HL-60 (cell line): ENCODE results near the gene TBX15.

Experiments used
- DNase-seq, 2 experiments: peaks; one replicate each; pipeline ENCODE4 v3.0.0-alpha.2; 2010 to 2020; ENCODE audit warnings: low read depth in 1 of 2, low spot score in 1 of 2
- H3K27ac ChIP-seq: fragments of 250-450 bp; sonication (Bioruptor Pico); replicated peaks from 2 replicates; pipeline ENCODE4 v1.5.1; 2020; ENCODE audit warnings: mild to moderate bottlenecking, moderate library complexity
- H3K27me3 ChIP-seq: fragments of 250-450 bp; sonication (Bioruptor Pico); 2 replicates; pipeline ENCODE4 v1.5.1; 2021; ENCODE audit warnings: mild to moderate bottlenecking, moderate library complexity; ENCODE audit not compliant: insufficient read depth, poor library complexity, severe bottlenecking
- H3K4me3 ChIP-seq: replicated peaks from 2 replicates; pipeline ENCODE4 v1.5.1; 2011; ENCODE audit warnings: mild to moderate bottlenecking, control low read depth, low read length; ENCODE audit not compliant: insufficient read depth
- GABPA ChIP-seq: IDR thresholded peaks from 2 replicates; pipeline ENCODE4 v1.6.1; 2012; ENCODE audit warnings: low read depth
- POLR2AphosphoS5 ChIP-seq: IDR thresholded peaks from 2 replicates; pipeline ENCODE4 v1.6.1; 2012; ENCODE audit warnings: low read depth
- SPI1 ChIP-seq: IDR thresholded peaks from 2 replicates; pipeline ENCODE4 v1.6.1; 2012; ENCODE audit warnings: low read depth, mild to moderate bottlenecking, borderline replicate concordance
- TF ChIP-seq, protein P1 (sequence below): IDR thresholded peaks from 2 replicates; pipeline ENCODE4 v1.6.1; 2012; ENCODE audit warnings: low read depth; ENCODE audit not compliant: insufficient replicate concordance
- TF ChIP-seq, protein P2 (sequence below): IDR thresholded peaks from one replicate; pipeline ENCODE4 v1.5.1; 2011; ENCODE audit warnings: low read length, control low read depth, inconsistent platforms; ENCODE audit not compliant: insufficient read depth

Gene TBX15

DNA sequence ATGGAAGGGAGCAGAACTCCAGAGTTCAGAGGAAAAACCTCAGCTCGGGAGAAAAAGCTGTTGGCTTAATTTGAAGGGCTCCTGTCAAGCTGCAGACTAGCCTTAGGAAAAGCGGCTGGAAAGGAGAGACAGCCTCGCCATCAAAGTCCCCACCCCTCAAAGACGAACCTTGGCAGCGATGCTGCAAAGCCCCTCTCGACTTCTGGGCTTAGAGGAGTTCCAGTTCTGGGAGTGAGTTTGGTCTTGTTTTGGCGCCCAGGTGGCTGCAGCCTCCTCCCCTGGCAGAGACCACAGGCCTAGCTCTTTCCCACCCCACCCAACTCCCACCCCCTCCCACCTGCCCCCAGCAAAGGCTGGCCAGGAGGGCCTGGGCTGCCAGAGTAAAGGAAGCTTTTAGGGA is 9.1 kb upstream of the TBX15 start:
- no peak for DNase-seq
- H3K27me3 ChIP-seq: peaks cover 74% of the 10 kb centered on the region
- no peak overlapping the region for H3K4me3 ChIP-seq
- TF ChIP-seq, protein P1, sequence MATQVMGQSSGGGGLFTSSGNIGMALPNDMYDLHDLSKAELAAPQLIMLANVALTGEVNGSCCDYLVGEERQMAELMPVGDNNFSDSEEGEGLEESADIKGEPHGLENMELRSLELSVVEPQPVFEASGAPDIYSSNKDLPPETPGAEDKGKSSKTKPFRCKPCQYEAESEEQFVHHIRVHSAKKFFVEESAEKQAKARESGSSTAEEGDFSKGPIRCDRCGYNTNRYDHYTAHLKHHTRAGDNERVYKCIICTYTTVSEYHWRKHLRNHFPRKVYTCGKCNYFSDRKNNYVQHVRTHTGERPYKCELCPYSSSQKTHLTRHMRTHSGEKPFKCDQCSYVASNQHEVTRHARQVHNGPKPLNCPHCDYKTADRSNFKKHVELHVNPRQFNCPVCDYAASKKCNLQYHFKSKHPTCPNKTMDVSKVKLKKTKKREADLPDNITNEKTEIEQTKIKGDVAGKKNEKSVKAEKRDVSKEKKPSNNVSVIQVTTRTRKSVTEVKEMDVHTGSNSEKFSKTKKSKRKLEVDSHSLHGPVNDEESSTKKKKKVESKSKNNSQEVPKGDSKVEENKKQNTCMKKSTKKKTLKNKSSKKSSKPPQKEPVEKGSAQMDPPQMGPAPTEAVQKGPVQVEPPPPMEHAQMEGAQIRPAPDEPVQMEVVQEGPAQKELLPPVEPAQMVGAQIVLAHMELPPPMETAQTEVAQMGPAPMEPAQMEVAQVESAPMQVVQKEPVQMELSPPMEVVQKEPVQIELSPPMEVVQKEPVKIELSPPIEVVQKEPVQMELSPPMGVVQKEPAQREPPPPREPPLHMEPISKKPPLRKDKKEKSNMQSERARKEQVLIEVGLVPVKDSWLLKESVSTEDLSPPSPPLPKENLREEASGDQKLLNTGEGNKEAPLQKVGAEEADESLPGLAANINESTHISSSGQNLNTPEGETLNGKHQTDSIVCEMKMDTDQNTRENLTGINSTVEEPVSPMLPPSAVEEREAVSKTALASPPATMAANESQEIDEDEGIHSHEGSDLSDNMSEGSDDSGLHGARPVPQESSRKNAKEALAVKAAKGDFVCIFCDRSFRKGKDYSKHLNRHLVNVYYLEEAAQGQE: no peak
- TF ChIP-seq POLR2AphosphoS5: no peak
- no peak for TF ChIP-seq SPI1
- TF ChIP-seq, protein P2, sequence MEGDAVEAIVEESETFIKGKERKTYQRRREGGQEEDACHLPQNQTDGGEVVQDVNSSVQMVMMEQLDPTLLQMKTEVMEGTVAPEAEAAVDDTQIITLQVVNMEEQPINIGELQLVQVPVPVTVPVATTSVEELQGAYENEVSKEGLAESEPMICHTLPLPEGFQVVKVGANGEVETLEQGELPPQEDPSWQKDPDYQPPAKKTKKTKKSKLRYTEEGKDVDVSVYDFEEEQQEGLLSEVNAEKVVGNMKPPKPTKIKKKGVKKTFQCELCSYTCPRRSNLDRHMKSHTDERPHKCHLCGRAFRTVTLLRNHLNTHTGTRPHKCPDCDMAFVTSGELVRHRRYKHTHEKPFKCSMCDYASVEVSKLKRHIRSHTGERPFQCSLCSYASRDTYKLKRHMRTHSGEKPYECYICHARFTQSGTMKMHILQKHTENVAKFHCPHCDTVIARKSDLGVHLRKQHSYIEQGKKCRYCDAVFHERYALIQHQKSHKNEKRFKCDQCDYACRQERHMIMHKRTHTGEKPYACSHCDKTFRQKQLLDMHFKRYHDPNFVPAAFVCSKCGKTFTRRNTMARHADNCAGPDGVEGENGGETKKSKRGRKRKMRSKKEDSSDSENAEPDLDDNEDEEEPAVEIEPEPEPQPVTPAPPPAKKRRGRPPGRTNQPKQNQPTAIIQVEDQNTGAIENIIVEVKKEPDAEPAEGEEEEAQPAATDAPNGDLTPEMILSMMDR: no peak
- TF ChIP-seq GABPA: no peak
- no peak overlapping the region for H3K27ac ChIP-seq

DNA sequence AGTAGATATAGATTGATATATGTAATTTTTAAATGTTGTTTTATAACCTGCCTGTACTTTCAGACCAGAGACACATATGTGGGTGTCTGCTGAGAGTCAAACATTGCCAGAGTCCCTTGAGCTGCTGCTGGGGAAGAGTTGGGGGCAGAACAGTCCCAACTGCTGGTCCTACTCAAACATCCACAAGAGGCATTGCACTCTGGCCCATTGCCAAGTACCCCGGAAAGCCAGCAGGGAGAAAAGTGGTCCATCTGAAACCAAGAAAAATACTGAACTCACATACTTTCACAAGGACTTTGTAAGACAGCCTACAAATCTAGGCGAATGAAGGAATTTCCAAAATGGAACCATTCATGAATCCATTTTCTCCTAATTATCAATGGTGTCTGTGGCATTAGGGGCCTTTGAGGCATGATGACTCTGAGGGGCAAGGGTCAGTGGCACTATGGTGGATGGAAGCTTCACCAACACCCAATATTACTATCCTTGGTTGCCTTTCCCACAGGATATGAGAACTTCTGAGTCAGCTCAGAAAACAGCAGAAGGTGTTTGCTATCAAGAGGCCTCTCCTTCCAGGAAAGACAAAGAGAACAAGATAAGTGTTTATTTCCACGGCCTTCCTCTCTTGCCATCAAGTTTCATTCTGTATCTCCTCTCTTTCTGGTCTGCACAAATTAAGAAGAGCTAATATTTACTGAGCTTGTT is 7.3 kb upstream of the TBX15 start:
- DNase-seq: no peak
- TF ChIP-seq SPI1 (no peak), GABPA (no peak), POLR2AphosphoS5 (no peak)
- TF ChIP-seq, protein P2: no peak
- TF ChIP-seq, protein P1: no peak
- Histone ChIP-seq H3K4me3 (no peak overlapping the region), H3K27ac (no peak overlapping the region), H3K27me3 (peaks cover 80% of the 10 kb centered on the region)

DNA sequence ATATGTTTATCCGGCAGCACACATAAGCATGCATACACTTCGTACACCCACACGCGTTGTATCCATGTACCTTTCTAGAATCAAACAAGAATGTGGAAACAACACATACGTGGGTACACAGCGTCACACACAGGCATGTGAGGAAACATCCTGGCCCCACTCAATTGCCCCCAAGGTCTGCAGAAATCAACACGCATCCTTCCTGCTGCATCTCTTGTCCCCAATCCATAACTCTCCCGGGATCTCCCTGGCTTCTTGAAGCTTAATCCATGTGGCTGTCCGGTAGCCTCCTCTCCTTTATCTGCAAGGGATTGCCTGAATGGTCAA is 5.5 kb upstream of the TBX15 start:
- no peak for DNase-seq
- TF ChIP-seq, protein P1: no peak
- TF ChIP-seq, protein P2: no peak
- TF ChIP-seq POLR2AphosphoS5: no peak
- no peak for TF ChIP-seq GABPA
- no peak for TF ChIP-seq SPI1
- H3K27me3 ChIP-seq: peaks cover 82% of the 10 kb centered on the region
- no peak overlapping the region for H3K4me3 ChIP-seq
- H3K27ac ChIP-seq: no peak overlapping the region
